Fibroblast of gingiva (primary cell): Measurements from ENCODE around the gene AMIGO2.
"Not testable (repeated sequence)": the region's sequence is repeated elsewhere in the genome, so short reads cannot be mapped to it uniquely, and the experiment has no call there.

Source experiments
- DNase-seq: peaks from one replicate; pipeline ENCODE4 v3.0.0-alpha.2; 2011; ENCODE audit warnings: low read depth

AMIGO2 gene, protein sequence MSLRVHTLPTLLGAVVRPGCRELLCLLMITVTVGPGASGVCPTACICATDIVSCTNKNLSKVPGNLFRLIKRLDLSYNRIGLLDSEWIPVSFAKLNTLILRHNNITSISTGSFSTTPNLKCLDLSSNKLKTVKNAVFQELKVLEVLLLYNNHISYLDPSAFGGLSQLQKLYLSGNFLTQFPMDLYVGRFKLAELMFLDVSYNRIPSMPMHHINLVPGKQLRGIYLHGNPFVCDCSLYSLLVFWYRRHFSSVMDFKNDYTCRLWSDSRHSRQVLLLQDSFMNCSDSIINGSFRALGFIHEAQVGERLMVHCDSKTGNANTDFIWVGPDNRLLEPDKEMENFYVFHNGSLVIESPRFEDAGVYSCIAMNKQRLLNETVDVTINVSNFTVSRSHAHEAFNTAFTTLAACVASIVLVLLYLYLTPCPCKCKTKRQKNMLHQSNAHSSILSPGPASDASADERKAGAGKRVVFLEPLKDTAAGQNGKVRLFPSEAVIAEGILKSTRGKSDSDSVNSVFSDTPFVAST

DNA sequence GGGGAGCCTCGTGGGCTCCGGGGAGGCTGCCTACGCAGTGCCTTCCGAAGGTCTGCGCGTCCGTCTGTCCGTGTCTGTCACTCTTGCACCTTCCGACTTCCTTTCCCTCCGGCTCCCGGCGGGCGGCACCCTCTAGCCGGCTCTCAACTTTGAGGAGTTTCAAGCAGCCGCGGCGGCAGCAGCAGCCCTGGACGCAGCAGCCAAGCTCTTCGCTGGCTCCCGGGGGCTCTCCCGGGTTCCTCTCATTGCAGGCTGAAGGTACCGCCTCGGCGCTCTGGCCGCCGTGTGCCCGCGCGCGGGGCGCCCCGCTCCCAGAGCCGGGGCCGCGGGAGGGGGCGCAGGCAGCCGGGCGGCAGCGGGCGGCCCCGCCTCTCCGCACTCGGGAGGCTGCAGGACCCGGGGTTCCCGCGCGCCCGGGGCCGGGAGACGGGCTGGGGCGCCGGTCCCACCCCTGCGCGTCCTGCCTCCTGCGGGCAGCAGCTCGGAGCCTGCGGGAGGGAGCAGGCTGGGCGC is at the start of gene AMIGO2, which contains the start of gene PCED1B:
TSS of gene AMIGO2 (minus strand) at position 492 of the 513 bp plus-strand sequence. CDS start 957 bp downstream, outside the sequence.
TSS of gene PCED1B (plus strand) at position 154 of the 513 bp plus-strand sequence. CDS start 155,443 bp downstream, outside the sequence.
- DNase-seq, result peak; percentile 66

DNA sequence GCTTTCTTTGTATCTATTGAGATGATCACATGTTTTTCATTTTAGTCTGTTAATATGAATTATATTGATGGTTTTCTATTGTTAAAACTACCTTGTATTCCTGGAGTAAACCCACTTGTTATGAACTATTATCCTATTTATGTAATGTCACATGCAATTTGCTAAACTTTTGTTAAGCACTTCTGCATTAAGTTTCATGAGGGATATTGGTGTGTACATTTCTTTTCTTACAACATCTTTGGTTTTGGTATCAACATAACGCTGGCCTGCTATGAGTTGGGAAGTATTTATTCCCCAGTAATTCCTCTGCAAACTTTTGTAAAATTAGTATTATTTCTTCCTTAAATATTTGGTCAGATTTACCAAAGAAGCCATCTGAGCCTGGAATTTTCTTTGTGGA is 46.5 kb upstream of the AMIGO2 start:
- DNase-seq, result no peak

DNA sequence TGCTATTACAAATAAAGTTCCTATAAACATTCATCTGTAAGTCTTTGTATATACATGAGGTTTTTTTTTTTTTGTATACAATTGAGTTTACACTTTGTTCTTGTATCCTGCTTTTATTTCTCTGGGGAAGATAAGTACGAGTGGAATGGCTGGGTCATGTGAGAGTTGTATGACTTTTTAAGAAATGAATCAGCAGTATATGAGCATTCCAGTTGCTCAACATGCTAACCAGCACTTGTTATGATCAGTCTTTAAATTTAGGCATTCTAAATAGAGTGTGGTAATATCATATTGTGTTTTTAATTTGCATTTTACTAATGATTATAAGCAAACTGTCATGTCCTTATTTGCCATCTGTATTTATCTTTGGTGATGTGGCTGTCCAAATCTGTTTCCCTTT is 44.7 kb upstream of the AMIGO2 start:
- DNase-seq, result peak; percentile 79

DNA sequence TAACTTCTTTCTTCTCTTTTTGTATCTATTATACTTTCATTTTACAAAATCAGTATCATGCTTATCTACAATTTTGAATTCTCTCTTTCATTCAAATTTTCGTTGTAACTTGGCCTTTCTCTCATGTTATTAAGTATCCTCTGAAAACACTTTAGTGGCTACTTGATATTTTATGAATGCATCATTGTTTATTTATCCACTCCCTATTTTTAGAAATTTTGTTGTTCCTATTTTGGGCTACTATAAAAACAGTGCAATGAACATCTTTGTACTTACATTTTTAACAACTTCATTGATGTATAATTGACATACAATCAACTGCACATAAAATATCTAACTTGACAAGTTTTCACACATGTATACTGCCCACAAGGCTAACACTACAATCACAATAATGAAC is 44.0 kb upstream of the AMIGO2 start:
- no peak for DNase-seq

DNA sequence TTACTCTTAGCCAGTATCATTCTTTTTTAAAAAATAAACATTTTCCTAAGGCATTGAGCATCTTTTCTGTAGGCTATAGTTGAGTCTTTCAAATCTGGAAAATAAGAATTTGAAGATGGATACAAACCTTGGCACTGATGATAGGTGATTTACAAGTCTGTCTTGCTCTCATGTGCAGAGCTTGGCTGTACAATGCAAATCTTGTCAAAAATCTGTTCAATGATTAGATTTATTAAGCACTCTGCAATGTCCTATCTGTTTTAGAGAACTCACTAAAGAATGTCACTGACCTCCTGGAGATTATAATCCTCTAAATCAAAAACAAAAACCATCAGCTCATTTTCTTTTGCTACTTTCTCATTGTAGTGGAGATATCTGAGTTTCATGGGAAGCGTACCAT is 42.8 kb upstream of the AMIGO2 start:
- DNase-seq, result no peak

DNA sequence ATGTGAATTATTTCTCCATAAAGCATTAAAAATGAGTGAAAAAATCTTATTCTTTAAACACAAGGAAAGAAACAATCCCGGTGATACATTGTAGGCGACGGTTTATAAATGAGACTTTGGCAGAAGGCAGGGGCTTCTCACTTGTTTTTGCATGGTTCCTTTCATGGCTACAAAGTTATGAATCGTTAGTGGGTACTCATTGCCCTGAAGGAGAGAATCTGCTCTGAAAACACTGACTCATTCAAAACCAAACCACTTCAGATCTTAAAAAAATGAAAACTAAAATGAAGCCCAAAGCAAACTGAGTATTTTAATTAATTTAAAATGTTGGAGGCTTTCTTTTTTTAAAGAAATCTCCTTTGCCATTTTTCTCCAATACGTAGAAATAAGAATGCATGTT is 41.4 kb upstream of the AMIGO2 start:
- no peak for DNase-seq

DNA sequence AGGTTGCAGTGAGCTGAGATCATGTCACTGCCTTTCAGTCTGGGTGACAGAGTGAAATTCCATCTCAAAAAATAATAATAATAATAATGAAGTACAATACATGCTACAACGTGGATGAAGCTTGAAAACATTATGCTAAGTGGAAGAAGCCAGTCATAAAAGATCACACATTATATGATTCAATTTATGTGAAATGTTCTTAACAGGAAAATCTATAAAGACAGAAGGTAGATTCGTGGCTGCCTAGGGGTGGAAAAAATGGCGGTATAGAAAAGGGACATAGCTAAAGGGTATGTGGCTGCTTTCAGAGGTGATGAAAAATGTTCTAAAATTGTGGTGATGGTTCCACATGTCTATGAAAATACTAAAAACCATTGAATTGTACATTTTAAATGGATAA is 41.0 kb upstream of the AMIGO2 start:
- no peak for DNase-seq

DNA sequence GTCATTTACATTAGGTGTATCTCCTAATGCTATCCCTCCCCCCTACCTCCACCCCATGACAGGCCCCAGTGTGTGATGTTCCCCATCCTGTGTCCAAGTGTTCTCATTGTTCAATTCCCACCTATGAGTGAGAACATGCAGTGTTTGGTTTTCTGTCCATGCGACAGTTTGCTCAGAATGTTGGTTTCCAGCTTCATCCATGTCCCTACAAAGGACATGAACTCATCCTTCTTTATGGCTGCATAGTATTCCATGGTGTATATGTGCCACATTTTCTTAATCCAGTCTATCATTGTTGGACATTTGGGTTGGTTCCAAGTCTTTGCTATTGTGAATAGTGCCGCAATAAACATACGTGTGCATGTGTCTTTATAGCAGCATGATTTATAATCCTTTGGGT is 37.5 kb upstream of the AMIGO2 start:
- not testable (repeated sequence) for DNase-seq

DNA sequence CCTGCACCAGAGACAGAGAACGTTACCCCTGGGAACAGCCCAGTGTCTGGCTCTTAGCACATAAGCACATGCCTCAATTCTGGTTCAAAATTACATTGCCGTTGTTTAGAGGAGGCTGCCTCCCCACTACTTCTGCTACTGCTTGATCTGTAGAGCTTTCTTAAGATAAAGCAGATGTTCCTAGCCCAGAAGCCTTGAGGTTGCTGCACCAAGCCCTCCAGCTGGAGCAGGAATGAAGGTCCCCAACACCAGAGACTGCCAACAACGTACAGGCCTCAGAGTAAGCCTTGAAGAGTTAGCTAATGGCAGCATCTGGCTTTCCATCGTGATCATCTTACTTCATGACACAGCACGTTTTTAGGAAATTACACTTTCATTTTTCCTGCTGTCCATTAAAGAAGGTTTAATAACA is 34.7 kb upstream of the AMIGO2 start:
- peak; percentile 49 for DNase-seq

DNA sequence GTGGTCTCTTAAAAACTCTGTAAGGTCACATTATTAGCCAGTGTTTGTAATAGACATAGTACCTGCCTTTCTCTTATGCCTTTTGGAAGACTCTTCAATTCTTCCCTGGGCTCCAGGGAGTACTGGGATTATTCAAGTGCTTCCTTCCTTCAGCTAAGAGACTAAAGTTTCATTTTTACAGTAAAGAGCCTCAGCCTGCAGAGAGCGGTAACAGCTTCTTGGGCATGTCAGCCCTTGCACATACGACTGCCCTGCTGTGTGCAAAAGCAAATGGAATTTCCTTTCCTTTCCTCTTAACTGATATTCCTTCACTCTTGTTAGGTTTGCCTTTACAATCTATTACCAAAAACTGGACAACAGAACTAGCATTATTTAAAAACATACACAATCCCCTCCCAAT is 32.9 kb upstream of the AMIGO2 start:
- no peak for DNase-seq

DNA sequence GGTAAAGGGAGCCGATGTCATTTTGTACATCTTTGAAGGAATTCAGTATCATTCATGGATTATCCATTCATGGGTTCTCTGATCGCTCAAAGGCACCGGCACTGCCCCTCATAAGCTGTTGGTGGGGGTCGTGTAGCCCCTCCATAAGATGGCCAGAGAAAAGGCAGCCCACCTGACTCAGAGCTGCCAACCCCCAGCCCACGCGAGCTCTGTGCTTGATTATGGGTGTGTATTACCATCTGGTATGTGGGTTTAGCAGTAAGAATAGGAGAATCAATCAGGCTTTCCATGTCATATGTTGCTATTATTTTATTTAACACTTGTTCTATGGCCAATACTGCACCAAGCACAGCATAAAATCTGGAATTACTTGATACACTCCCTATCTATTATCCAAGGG is 32.1 kb upstream of the AMIGO2 start:
- no peak for DNase-seq

DNA sequence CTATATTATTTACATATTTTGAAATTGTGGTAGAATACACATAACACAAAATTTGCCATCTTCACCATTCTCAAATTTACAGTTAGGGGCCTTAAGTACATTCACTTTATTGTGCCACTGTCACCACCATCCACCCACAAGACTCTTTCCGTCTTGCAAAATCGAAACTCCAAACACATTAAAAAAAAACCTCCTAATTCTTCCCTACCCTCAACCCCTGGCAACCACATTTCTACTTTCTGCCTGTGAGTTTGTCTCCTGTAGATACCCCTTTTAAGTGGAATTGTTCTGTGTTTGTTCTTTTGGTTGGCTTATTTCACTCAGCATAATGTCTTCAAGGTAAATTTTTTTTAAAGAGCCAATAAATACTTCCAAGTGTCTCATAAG is 31.6 kb upstream of the AMIGO2 start:
- DNase-seq, result no peak

DNA sequence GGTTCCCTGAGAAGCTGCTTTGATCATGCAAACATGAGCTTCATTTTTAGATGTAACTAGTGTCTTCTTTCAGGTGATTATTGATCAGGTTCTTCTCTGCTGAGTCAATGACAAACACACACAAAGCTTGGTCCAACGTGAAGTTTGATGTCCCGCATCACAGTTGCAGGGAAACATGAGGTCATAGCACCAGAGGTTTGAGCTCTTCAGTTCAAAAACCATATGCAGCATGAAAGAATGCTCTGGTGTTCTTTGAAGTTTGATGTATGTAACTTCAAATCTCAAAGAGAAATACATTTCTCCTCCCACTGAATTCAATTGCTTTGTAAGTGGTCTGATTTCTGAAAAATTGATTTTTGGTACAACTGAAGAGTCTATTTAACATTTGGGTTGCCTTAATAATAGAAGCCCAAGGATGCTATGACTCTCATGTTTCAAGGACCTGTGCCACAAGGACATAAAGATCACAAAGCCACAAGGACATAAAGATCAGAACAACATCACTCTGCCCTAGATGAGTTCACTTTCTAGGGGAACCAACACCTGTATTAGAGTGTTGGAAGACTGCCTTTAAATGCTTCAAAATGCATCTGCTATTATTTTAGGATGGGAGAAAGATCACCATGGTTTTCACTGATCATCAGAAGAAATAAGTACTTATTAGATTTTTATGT is 31.1 kb upstream of the AMIGO2 start:
- DNase-seq, result no peak

DNA sequence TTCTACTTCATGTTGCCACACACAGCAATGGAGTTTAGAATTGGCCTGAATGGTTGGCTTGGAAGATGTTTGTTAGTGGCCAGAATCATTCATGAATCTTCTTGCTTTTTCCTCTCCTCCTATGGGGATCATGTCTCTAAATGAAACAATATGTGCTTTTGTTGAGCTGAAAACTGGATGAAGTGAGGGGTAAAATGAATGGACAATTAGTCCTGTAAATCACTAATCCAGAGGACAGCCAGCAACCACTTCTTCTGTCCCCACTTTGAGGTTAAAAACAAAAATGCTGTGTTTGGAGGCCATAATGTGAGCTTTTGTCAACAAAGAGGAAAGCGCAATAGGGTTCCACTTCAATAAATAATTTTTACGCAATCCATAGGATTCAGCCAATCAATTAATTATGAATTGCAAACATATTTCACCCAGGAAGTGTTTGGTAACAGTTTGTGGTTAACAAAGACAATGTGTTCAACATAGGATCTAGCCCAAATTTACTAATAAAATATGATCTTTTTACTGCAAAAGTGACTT is 30.3 kb upstream of the AMIGO2 start:
- DNase-seq, result peak; percentile 48

DNA sequence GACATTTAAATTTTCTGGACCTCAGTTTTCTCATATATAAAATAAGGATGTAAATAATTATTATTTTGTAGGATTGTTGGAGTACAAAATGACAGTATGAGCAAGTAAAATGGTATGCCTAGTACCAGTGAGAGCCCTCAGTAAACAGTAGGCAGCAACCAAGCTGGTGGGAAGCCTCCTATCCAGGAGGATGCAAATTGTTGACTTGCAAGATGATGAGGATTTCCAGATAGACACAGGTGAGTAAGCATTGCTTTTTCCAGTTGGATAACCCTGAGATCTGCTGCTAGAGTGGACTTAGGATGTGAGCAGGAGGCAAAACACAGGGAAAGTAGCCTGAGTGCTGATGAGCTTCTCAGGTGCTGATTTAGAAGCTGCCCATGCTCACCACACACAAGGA is 28.2 kb upstream of the AMIGO2 start:
- DNase-seq, result no peak

DNA sequence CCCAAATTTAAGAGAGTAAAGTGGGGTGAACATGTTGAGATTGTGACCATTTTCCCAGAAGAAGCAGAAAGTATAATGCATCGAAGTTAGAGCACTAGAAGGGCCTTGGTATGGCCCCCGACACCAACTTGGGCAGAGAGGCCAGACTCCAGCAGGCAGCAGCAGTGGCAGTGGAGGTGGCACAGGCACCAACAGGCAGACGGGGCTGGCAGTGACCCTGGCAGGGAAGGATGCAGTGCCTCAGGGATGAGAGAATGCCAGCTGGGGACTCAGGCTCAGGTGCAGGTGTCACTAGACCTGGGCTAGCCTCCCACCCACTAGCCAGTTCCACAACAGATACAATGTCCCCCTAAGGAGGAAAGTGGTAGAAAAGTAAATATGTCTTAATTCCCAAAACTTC is 27.7 kb upstream of the AMIGO2 start:
- DNase-seq, result no peak

DNA sequence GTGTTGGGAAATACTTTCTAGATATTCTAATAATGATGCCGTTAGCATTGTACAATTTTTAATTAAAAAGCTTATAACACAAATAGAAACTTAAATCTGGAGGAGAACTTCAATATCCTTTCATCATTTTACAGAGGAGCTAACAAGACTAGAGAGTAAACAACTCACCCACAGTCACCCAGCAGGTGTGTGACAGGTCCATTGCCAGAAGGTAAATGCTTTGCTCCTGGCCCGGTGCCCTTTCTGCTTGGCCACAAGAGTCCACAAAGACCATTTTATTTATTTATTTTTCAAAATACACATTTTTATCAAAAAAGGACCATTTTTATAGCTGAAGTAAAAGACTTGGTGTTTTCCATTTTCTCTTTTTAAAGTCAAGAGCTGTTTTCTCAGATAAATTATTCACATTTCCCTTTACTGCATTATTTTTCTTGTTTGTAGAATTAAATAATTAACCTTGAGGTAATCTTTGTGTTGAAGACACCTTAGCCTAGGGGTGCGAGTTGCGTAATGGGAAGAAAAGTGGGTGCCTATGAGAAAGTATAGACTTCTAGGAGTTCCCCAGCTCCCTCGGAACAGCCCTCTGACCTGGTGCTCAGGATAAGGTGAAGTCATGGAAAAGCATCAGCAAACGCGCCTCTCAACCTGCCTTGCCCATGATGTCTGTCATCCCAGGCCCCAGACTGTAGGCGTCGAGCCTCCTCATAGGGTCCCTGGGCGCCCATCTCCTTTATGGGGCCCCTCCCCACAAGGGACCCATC is 26.3 kb upstream of the AMIGO2 start:
- DNase-seq, result no peak

DNA sequence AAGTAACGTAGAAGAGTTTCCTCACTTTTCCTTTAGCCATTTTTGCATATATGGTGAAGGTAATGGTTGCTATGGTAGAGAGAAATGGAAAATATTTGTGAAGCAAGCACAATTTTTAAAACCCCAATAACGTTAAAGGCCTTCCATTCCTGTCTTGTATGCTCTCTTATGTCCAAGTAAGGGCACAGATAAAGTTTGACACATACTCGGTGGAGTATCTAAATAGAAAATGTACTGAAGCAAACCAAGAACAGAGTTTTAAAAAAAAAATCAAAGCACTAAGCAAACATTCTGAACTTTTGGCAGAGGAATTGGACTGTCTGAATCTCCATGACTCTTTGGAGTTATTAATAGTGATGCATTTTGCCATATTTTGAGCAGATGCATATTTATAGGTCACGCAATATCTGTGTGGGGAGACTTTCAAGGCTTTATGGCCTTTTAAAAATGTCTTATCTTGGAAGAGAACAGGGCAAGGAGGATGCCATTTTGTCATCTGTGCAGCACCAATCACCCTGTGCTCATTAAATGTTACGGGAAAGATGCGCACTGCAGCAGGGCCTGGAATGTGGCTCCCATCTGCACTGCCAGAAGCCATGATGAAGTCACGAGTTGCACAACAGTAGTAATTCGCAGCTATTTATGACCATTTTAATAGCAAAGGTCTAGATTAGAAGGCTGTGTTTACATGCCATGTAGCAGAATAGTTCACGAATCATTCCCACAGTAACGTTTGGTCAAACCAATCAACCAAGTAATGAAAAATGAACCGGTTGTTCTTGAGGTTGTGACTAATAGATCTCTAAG is 23.3 kb upstream of the AMIGO2 start:
- peak; percentile 93 for DNase-seq

DNA sequence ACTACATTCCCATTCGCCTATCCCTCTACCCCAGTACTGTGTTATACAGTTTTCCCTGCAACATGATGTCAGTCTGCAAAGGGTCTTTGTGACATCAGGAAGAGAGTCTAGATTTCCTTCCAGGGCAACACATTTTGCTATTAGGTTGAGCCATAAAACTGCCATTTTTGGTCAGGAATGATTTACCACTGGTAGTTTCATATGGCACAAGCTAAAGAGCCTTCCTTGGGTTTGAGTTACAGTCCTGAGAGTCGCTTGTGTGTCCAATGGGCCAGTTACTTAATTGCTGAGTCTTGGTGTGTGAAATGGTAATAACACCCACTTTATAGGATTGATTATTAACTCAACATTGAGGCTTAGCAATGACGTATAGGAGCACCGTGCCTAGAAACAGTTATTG is 22.6 kb upstream of the AMIGO2 start:
- DNase-seq, result no peak

DNA sequence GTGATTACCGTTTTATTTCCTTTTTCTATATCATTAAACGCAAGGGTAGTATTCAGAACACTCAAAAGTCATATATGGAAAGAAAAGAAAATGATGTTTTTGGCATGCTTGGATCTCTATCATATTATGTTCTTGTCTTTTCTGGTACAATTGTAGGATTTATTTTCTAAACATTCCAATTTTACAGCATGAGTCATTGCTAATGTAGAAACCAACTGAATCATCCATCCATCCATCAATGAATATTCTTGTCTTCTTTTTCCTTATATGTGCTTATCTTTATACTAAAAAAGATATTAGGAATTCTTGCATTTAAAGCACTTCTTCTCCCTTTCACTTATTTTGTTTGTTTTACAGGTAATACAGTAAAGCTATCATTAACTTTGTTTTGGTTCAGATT is 20.4 kb upstream of the AMIGO2 start:
- no peak for DNase-seq

DNA sequence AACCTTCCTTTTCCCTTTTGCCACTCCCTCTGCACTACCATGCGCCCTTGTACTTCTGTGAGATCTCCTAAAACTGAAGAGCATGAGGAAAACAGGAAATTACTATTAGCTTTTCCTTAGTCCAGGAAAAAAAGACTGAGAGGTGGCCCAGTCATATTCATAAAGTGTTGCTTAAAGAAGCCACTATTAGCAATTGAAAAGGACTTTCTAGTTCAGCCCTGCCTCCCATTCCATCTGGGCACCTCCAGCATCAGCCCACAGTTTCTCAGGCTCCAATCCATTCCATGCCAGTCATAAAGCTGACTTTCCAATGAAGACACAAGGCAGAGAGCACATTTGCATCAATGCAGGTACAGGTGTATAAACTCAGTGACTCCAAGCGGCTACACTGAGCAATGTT is 19.9 kb upstream of the AMIGO2 start:
- DNase-seq, result no peak
